Measurements from ENCODE around the gene EVC2. TPM values are rescaled to one million over a fixed set of nuclear protein-coding genes. Genes with fewer than 3 reads are reported as not detected.

EVC2 gene
- total and polyA plus RNA-seq, 2 of the 13 experiments (the other 11 are each of a cell fraction or from before 2014, with no cell fraction given), result not detected

DNA sequence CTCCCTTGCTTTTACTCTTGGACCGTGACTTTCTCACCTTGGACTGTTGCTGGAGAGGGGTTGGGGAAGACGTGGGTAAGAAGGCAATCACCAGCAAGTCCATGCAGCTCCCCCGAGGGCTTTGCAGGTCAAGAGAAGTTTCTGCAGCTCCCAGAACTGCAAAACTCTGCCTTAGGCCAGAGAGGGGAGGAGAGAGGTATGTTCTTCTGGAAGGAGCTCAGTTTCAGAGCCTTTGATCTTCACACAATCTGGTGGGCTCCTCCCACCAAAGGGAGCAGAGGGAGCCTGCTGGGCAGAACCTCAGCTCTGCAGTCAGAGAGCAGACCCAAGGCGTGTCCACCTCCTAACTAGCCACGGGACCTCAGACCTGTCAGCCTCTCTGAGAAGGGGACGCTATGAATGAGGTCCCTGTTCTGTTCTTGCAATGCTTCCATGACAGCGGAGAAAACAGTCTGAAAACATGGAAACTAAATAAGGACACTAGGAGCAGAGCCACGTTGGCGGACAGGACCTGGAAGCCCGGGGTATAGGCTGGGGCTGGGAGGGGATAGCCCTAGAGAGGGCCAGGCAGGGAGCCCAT, 92.8 kb downstream of the EVC2 start:
- no peaks in the 10 kb centered on the region for H3K79me2 ChIP-seq (ENCODE audit: insufficient read depth, low read length)
- DNase-seq (ENCODE audit: low spot score), result no peak
- H3K36me3 ChIP-seq (replicated peaks in 1 of 2; ENCODE audit: control insufficient read depth in 1 of 2, insufficient read depth in 2 of 2, low read length in 2 of 2), result no peaks in the 10 kb centered on the region
- H3K9me3 ChIP-seq (ENCODE audit: low read length), result no peaks in the 10 kb centered on the region
- ATAC-seq, result peak; percentile 53
- POLR2A ChIA-PET, result no interaction called here
- no TSS peak for BruUV-seq (replicated peaks)
- peaks cover 0 to 15% of the 10 kb centered on the region in 2 experiments; a peak in 2 of 5 replicates for H3K27me3 ChIP-seq (ENCODE audit: control insufficient read depth in 1 of 2, insufficient read depth in 2 of 2, low read length in 2 of 2)
- no peak for TF ChIP-seq ZMAT3 (CRISPR knock-in tag; conservative IDR thresholded peaks at IDR 0.05)
- TF ChIP-seq SAP130 (CRISPR knock-in tag; IDR thresholded peaks at IDR 0.05; ENCODE audit: low read depth), result no peak
- TF ChIP-seq, protein P1, sequence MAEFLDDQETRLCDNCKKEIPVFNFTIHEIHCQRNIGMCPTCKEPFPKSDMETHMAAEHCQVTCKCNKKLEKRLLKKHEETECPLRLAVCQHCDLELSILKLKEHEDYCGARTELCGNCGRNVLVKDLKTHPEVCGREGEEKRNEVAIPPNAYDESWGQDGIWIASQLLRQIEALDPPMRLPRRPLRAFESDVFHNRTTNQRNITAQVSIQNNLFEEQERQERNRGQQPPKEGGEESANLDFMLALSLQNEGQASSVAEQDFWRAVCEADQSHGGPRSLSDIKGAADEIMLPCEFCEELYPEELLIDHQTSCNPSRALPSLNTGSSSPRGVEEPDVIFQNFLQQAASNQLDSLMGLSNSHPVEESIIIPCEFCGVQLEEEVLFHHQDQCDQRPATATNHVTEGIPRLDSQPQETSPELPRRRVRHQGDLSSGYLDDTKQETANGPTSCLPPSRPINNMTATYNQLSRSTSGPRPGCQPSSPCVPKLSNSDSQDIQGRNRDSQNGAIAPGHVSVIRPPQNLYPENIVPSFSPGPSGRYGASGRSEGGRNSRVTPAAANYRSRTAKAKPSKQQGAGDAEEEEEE (CRISPR knock-in tag; IDR thresholded peaks at IDR 0.05; ENCODE audit: borderline replicate concordance), result no peak
- TF ChIP-seq, protein P2, sequence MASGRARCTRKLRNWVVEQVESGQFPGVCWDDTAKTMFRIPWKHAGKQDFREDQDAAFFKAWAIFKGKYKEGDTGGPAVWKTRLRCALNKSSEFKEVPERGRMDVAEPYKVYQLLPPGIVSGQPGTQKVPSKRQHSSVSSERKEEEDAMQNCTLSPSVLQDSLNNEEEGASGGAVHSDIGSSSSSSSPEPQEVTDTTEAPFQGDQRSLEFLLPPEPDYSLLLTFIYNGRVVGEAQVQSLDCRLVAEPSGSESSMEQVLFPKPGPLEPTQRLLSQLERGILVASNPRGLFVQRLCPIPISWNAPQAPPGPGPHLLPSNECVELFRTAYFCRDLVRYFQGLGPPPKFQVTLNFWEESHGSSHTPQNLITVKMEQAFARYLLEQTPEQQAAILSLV (CRISPR knock-in tag; IDR thresholded peaks at IDR 0.05; ENCODE audit: borderline replicate concordance), result no peak
- no peak for TF ChIP-seq PAF1 (CRISPR knock-in tag; IDR thresholded peaks at IDR 0.05)
- TF ChIP-seq, protein P3, sequence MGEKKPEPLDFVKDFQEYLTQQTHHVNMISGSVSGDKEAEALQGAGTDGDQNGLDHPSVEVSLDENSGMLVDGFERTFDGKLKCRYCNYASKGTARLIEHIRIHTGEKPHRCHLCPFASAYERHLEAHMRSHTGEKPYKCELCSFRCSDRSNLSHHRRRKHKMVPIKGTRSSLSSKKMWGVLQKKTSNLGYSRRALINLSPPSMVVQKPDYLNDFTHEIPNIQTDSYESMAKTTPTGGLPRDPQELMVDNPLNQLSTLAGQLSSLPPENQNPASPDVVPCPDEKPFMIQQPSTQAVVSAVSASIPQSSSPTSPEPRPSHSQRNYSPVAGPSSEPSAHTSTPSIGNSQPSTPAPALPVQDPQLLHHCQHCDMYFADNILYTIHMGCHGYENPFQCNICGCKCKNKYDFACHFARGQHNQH (CRISPR knock-in tag; IDR thresholded peaks at IDR 0.05), result no peak
- WGBS (ENCODE audit: low lambda C conversion rate), result 16% methylated on average over 9 of the region's 10 CpGs
- in situ Hi-C loops (cut with HindIII; ENCODE audit: extremely low pct_ligation_motif_present, low pct_unique_long_range_greater_than_20kb), result no loop called here
- H4K20me1 ChIP-seq (ENCODE audit: insufficient read depth, low read length), result no peaks in the 10 kb centered on the region
- H3K4me3 ChIP-seq (replicated peaks in 1 of 3; ENCODE audit: insufficient read depth in 1 of 3, low read depth in 2 of 3, low read length in 3 of 3), result no peak overlapping the region
- no peak overlapping the region for H3K9ac ChIP-seq (ENCODE audit: insufficient read depth, low read depth, low read length)
- intact Hi-C loops (cut with micrococcal nuclease; ENCODE audit: unreplicated experiment), result no loop called here
- CTCF ChIA-PET (ENCODE audit: low intra/inter-chr PET ratio, low total read pairs), result no interaction called here
- H3K27ac ChIP-seq (ENCODE audit: extremely low read length, insufficient read depth, low read length), result no peak overlapping the region
- H3K4me1 ChIP-seq (ENCODE audit: insufficient read depth, low read length), result no peaks in the 10 kb centered on the region
- no peak overlapping the region for H3K4me2 ChIP-seq (ENCODE audit: low read depth, low read length)
- no peak overlapping the region for H2AFZ ChIP-seq (ENCODE audit: low read length)
- no peak for FAIRE-seq
